ENCODE results near the gene DIP2C.

DNA sequence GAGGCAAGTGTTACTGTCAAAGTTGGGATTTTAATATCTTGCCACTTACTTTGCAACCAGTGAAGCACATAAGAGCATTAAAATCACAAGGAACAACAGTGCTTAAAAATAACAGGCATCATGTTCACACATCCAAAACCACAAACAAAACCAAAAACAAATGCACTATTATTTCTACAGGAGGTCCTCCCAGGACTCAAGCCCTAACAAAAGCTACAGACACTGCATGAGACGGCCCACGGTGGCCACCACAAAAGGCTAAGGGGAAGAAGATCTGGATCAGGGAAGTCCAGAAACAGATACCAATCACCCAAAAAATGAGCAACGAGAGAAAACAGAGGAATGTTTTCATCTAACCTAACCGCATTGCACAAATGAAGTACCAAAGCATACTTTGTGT, 395.8 kb downstream of the DIP2C start:
- TF ChIP-seq CTCF (IDR thresholded peaks at IDR 0.05) (no peak), POLR2AphosphoS5 (IDR thresholded peaks at IDR 0.05) (no peak)

Measured in prostate gland (tissue), 2 donors.